GM21576 (cell line): Measurements from ENCODE around the gene EXOC2.
"Not testable (repeated sequence)": the region's sequence is repeated elsewhere in the genome, so short reads cannot be mapped to it uniquely, and the experiment has no call there.

Experiments used
- ATAC-seq: cut with Tn5 transposase; IDR thresholded peaks from one replicate; pipeline ENCODE4 v1.9.1; 2021; ENCODE audit warnings: mild to moderate bottlenecking, moderate library complexity; ENCODE audit not compliant: unreplicated experiment

Gene EXOC2

DNA sequence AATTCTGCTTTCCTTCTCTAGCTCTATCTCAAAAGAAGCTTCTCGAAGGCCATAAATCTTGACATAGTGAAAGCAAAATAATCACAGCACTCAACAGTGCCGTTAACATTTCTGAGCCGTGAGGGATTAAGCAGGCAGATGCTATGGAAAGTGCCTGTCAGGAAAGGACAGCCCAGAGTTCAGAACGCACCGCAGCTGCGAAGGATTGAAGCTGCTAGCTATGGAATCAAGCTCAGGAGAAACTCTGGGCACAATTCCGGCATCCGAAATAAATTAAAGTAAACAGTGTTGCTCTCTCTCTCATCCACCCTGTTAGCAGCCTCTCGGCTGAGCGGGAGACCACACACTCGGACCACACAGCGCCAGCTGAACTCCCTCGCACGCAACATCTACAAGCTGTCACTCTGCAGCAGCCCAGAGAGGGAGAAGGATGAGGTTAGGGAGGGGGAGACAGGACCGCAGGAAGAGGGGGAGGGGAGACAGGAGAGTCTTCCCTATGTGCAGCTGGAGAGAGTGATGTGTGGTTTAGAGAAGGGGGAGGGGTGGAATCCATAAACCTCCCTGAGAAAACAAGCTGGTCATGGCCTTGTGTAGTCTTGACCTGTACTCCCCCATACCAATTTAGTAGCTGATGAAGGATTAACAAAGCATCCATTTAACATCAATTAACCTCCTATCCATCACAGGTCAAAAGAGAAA is 9.0 kb downstream of the EXOC2 start:
- no peak for ATAC-seq

DNA sequence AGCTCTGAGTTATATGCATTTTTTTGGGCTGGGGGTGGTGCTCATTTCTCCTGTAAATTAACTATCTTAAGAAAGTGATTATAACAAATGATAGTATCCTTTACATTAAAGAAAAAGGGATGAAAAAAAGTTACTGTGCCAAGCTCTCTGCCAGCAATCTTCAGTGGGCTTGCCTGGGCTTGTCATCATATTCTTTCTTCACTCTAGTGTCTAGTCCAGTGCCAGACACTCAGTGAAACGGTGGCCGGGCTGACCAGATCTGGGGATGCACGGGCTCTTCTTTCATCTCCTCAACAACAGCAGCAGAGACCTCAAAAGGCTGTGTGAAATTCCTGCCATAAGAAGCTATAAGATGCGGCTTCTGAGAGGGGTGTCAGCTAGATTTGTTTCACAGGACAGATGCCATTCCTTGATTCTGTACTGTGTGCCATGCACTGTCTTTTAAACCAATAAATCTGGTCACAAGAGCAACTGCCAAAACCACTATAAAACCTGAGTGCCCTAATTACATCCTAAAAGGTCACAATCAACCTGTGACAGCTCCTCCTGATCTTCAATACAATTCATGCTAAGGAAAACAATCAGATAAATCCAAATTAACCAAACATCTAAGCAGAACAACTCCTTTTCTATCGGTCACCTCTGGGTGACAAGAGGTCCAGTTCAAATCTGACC is 12.1 kb downstream of the EXOC2 start:
- no peak for ATAC-seq

DNA sequence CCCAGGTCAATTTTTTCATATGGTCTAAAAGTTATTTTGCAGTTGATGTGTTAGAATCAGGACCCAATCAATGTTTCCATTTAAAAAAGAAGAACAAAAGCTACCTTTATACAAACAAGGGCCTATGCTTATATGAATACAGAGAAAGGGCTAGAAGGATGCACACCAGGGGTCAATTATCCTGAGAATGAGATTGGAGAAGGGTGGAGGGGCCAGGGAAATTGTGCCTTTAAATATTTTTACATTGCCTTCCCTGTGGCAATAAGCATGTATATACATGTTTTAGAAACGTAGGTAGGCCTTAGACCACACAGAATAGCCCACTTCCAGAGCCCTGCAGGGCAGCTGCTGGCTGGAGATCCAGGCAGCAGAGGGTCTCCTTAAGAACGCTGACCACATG is 12.7 kb downstream of the EXOC2 start:
- ATAC-seq, result no peak

DNA sequence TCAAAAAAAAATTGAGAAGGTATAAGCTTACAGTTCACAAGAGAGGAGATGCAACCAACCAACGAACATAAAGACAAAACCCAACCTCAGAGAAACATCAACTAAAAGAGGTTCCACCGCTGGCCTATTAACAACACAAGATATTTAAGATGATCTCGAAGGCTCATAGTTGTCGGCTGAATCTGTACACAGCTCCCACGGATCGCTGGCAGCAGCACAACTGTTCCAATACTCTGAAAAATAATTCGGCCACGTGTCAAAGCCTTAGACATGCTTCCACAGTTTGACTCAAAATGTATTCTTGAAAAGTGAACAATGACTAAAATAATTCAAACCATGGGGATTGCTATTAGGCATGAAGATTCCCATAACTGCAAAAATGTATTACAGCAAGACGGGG is 13.7 kb downstream of the EXOC2 start:
- no peak for ATAC-seq

DNA sequence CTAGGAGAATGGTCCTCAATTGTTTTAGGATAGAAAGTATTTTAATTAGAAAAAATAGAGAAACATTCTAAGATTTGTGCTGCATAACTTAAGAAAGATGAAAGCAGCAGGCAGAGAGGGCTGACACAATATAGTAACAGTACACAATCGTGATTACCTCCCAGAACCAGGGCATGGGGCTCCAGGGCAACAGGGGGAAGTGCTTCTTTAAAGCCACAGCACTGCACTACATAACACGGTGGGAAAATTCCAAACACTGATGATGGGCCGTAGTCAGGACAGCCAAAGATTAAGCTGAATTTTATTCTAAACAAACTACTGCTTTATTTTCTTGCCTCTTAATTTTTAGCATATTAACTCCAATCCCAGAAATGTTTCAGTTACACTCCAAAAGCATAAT is 14.4 kb downstream of the EXOC2 start:
- ATAC-seq, result no peak

DNA sequence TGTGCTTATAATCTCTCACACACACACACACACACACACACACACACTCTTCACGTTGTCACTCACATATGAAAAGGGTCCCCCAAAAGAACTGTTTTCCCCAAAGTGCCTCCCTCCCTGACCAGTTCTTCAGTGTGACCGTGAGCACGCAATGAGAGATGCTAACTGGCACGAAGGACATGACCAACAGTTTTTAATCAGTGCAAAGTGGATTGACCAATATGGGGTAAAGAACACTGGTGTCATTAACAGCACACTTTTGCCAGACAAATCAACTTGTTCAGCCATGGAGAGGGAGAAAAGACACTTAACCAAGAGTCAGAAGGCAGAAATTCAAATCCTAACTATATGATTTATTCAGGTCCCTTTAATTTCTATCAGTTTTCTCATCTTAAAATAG is 15.0 kb downstream of the EXOC2 start:
- no peak for ATAC-seq

DNA sequence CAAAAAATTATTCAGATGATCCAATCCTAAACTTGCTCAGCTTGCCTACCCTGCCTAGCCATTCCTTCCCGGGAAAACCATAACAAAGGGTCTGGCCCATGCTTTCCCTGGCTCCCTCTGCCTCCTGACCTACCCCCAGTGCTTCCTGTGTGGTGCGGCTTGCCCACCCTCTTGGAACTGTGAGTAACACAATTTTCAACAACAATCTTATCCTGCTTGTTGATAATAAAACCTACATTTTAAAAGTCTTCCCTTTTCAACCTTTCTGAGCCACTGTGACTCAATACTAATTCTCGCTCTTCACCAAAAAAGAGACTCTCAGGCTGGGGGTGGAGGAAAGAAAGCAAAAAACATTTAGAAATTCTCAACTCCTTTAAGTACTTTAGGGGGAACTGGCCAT is 18.0 kb downstream of the EXOC2 start:
- no peak for ATAC-seq

DNA sequence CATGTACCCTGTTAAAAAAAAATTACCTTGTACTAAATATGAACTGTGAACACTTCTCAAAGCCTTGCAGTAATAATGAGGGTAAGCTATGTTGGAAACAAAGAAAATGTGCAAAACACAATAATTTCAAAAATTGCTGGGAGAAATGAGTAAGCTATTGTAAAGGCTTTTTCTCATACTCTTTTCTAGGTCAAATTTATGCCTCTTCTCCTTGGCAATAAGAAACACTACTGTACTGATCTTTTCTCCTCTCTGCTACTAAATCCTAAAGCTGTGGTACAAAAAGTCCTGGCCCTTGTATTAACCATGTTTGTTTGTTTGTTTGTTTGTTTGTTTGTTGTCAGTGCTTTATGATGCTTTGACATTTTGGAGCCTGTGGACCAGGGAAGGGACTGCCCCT is 18.5 kb downstream of the EXOC2 start:
- ATAC-seq, result no peak

DNA sequence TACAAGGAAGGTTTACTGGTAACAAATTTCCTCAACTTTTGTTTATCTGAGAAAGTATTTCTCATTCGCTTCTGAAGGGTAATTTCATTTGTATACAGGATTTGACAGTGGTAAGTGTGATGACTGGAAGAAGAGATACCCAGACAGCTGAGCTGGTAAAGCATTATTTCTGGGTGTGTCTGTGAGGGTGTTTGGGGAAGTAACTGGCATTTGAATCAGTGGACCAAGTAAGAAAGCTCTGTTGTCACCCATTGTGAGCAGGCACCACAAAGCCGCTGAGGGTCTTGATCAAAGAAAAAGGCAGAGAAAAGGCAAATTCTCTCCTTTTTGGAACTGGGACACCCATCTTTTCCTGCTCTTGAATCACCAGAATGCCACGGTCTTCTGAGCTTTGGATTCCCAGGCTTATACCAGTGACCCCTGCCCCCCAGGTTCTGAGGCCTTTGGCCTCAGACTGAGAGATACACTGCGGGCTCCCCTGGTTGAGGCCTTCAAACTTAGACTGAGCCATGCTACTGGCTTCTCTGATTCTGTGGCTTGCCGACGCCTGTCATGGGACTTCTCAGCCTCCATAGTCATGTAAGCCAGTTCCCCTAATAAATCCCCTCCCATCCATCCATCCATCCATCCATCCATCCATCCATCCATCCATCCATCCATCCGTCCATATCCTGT is 25.5 kb downstream of the EXOC2 start:
- no peak for ATAC-seq

DNA sequence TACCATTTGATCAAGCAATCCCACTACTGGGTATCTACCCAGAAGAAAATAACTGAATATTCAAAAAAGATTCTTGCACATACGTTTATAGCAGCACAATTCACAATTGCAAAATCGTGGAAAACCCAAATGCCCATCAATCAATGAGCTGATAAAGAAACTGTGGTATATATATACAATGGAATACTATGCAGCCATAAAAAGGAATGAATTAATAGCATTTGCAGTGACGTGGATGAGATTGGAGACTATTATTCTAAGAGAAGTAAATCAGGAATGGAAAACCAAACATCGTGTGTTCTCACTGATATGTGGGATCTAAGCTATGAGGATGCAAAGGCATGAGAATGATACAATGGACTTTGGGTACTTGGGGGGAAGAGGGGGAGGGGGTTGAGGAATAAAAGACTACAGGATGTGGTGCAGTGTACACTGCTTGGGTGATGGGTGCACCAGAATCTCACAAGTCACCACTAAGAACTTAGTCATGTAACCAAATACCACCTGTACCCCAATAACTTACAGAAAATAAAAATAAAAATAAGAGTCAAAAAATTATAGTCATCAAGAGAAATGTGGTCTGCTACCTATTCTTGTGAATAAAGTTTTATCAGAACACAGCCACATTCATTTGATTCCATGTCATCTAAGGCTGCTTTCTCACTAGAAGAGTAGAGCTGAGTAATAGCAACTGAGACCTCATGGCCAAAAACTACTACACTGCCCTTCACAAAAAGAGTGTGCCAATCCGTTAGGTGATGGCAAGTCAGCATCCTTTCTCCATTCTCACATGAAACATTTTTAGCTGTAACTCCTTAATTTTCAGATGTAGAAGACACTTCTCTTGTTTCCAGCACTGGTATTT is 27.3 kb downstream of the EXOC2 start:
- no peak for ATAC-seq

DNA sequence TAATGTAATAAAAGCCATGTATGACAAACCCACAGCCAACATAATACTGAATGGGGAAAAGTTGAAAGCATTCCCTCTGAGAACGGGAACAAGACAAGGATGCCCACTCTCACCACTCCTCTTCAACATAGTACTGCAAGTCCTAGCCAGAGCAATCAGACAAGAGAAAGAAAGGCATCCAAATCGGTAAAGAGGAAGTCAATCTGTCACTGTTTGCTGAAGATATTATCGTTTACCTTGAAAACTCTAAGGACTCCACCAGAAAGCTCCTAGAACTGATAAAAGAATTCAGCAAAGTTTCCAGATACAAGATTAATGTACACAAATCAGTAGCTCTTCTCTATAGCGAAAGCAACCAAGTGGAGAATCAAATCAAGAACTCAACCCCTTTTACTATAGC is 29.2 kb downstream of the EXOC2 start:
- not testable (repeated sequence) for ATAC-seq

DNA sequence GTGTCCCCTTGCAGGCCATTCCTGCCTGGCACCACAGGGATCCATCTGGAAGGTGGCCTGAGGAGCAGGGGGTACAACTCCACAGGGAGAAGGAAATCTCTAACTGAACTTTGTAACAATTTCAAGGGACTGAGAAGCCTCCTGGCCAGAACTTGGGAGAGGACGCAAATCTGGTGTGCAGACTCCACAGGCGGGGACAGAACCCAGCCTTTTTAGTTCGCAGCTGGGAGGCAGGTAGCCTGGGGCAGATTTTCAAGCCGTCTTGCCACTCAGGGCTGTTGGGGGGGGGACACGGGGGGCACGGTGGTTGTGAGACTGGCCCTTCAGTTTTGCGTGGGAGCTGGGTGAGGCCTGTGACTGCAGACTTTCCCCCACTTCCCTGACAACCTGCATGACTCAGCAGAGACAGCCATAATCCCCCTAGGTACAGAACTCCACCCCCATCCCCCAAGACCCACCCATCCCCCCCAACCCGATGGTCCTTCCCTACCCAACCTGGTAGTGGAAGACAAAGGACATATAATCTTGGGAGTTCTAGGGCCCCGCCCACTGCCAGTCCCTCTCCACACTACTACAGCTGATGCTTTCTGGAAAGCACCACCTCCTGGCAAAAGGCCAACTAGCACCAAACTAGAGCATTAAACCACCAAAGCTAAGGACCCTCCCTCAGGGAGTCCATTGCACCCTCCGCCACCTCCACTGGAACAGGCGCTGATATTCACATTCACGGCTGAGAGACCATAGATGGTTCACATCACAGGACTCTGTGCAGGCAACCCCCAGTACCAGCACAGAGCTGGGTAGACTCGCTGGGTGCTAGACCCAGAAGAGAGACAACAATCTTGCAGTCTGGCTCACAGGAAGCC is 33.0 kb downstream of the EXOC2 start:
- no peak for ATAC-seq

DNA sequence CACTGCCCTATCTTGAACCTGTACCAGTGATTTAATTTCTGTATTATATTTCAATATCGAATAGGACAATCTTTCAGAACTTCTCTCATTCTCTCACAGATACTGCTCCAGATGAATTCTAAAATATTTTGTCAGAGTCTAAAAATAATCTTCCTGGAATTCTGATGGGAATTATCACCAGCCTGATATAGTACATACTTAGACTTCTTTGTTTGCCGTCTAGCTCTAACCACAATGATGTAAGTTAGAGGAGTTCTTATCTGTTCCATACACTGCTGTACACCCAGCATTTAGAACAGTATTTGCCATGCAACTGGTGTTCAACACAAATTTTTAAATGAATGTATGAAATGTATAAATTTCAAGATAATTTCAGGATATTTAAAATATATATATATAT is 34.7 kb downstream of the EXOC2 start:
- ATAC-seq, result no peak

DNA sequence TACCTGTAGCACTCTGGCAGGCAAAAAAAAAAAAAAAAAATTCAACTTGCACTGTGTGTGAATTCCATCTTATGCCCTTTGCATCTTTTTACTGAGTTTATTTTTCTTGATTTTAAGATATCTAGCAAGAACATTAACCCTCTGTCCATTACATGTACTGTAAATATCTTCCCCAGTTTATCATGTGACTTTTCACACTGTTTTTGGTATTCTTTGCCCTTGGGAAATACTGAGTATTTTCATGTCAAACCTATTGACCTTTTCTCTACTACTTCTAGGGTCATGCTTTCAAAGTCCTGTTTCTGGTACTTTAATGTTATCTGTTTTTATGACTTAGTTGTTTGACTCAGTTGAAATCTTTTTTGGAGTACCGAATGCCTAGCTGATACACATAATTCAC is 35.2 kb downstream of the EXOC2 start:
- ATAC-seq, result no peak

DNA sequence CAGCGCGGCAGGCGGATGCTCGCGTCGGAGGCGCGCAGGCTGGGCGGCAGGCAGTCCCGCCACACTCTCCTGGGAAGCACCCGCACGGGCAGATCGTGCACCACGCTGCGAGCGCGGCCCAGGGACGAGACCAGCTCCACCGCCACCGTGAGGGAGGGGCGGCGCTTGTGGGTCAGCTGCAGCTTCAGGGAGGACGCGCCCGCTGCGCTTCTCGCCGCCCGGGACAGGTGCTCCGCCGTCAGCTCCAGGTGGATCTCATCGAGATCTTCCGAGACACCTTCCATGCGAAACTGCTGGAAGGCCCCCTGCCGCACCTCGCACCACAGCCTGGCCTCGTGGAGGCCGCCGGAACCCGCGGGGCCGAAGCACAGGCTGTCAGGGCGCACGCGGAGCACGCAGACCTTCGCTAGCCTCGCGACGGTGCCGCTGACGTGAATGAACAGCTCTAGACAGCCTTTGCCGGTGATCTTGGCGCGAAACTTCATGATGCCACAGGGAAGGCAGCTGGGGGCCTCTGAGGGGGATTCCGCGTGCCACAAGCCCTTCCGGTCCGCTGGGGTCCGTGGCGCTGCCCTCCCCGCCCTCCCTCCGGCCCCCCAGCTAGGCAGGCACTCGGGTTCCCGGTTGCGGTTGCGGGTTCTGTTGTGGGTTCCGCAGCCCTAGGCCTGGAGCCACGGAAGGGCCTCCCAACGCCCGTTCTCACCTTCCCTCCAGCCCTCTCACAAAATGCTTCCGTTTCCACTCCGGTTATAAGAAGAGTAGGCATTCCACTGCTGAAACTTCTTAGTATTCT is 36.3 kb downstream of the EXOC2 start, which contains the start of gene HUS1B:
TSS of gene HUS1B (minus strand) at position 641 of the 793 bp plus-strand sequence. CDS start at position 485, 156 bp downstream.
- ATAC-seq, result no peak

DNA sequence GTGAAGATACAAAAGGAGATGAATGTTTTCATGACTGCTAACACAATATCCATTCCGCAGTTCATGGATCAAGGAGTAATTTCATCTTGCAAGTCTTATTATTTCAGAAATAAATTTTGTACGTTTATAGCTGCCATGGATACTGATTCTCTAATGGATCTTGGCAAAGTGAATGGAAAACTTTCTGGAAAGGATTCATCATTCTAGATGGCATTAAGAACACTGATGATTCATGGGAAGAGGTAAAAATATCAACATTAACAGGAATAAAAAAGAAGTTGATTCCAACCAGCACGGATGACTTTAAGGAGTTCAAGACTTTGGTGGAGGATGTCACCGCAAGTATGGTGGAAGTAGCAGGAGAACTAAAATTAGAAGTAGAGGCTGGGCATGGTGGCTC is 38.8 kb downstream of the EXOC2 start:
- no peak for ATAC-seq

DNA sequence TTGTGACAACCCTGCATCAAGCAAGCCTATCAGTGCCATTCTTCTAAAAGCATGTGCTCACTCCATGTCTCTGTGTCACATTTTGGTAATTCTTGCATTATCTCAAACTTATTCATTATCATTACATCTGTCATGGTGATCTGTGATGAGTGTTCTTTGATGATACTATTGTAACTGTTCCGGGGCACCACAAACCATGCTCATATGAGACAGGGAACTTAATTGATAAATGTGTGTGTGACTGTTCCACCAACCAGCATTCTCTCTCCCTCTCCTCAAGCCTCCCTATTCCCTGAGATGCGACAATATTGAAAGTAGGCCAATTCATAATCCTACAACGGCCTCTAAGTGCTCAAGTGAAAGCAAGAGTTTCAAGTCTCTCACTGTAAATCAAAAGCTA is 40.1 kb downstream of the EXOC2 start:
- ATAC-seq, result no peak

DNA sequence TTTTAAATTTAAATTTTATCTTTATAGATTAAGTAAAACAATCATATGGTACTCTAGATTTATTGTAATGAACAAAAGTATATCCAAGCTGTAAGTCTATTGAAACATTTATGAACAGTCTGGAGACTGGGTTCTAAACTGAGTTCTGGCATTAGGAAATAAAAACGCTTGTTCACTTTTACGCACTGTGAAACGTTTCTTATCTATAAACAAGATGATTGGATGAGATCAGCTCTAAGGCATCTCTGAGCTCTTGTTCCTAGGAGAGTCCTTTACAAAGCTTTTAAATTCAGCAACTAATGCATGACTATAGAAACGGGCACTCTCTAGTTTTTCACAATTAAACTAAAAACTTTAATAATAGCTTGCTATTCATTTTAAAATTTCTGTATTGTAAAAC is 42.8 kb downstream of the EXOC2 start:
- no peak for ATAC-seq

DNA sequence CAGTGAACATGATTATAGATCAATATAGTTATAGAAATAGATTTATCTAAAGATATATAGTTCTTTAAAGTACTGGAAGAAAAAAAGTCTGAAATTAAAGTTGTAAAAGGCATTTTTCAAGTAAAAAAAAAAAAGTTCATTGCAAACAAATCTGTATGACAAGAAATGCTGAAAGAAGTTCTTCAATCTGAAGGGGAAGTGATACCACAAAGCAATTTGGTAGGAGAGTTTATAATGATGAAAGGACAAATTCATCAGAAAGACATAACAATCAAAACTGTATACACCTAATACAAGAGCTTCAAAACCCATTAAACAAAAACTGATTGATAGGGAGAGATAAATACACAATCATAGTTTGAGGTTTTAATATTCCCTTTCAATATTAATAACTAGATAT is 50.1 kb downstream of the EXOC2 start:
- ATAC-seq, result no peak
